HL-60 (cell line): Measurements from ENCODE around the gene CASTOR1.

Experiments used
- CTCF ChIP-seq: IDR thresholded peaks from one replicate; pipeline ENCODE4 v1.5.1; 2011; ENCODE audit warnings: low read length, control low read depth, inconsistent platforms; ENCODE audit not compliant: insufficient read depth
- GABPA ChIP-seq: IDR thresholded peaks from 2 replicates; pipeline ENCODE4 v1.6.1; 2012; ENCODE audit warnings: low read depth
- POLR2AphosphoS5 ChIP-seq: IDR thresholded peaks from 2 replicates; pipeline ENCODE4 v1.6.1; 2012; ENCODE audit warnings: low read depth
- REST ChIP-seq: IDR thresholded peaks from 2 replicates; pipeline ENCODE4 v1.6.1; 2012; ENCODE audit warnings: low read depth; ENCODE audit not compliant: insufficient replicate concordance
- SPI1 ChIP-seq: IDR thresholded peaks from 2 replicates; pipeline ENCODE4 v1.6.1; 2012; ENCODE audit warnings: low read depth, mild to moderate bottlenecking, borderline replicate concordance

- TF ChIP-seq CTCF (no peak), POLR2AphosphoS5 (no peak), GABPA (no peak), SPI1 (no peak), REST (no peak)
Observed at GRCh38 chr22:30250039-30250565, 39.2 kb downstream of the CASTOR1 start.
